Fibroblast of skin of left biceps (primary cell): ENCODE results near the gene ELMO1.

ENCODE experiments used
- DNase-seq, 2 experiments: peaks; one replicate each; pipeline ENCODE4 v3.0.0-alpha.2; 2013; ENCODE audit warnings: low read depth in 2 of 2

Gene ELMO1

DNA sequence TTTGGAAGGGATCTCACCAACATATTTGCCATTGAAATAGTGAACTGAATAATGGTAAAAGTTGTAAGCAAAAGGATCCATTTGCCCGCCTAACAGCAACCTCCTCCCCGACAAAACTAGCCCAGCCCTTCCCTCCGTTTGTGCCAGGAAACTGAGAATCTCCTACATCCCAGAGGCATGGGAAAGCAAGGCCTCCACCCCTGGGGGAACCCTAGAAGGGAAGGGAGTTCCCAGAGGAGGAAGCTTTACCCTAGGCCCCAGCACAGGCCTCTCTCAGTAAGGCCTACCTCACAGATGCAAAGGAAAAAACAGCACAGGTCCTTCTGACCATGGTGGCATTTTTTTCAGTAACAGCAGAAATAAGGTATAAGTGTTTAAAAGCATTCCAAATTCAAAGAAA lies 229.7 kb downstream of the ELMO1 start:
- no peak for DNase-seq

DNA sequence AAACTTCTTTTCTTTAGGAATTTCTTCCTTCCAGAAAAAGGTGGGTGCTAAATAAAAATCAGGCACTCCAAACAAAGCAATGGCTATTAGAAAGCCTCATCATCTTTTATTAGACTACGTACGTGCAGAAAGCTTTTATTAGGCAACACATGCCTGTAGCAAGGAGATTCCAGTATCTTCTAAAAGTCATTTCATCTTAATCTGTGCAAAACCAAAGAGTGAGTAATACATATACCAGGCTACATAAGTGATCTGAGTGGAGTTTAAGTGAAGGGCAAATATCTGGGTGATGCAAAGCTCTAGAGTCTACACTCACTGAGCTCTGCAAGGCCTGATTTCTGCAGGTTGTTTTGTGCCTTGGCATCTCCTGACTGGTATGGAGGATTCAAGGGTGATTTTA lies 231.7 kb downstream of the ELMO1 start:
- DNase-seq: no peak

DNA sequence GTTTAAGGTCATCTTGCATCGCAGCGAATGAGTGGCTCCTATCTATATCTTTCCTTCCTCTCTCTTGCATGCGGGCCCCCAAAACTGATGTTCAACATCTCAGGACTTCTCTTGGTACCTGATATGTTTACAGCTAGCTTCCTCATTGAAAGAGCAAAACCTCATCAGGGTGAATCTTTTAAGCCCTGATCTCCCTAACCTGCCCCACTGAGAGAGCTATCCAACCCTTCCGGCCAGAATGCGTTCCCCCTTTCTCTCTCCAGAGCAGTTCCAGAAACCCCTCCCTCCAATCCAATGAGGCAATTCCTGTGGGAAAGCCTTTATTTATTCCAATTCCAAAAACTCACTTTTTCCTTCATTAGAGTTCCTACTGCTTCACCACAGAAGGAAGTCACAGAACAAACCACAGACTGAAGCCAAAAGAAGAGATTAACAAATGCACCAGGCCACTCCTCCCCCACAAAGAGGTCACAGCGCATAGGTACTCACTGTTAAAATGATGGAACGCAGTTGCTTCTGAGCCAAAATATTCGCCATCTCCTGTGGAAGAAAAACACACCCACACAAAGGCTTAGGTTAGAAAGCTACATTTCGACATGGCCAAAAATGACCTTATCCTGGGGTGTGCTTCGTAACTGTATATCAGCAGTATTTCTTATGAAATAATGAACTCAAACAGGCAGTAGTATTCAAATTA lies 232.4 kb downstream of the ELMO1 start:
- DNase-seq: no peak

DNA sequence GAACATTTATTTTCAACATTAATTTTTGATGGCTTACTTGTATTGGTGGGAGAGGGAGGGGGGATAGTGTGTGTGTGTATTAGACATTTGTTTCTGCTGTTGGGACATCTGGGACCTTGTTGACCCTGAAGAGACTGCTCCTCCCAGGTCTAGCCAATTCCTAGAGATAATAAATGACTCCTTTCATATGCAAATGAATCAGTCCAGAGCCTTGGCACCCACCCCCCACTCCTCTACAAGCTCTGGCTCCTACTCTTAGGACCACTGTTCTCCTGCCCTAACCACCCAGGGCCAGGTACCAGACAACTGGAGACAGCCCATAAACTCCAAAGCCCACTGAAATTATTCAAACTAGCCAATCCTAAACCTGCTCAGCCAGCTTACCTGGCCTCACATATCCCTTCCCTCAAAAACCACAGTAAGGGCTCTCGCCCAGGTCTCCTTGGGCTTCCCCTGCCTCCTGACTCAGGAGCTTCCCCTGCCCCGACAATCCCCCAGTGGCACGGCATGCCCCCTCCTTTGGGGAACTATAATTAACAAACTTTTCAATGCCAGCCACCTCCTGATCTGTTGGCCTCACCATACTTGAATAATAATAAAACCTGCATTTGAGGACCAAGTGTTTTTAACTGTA lies 233.3 kb downstream of the ELMO1 start:
- no peak for DNase-seq

DNA sequence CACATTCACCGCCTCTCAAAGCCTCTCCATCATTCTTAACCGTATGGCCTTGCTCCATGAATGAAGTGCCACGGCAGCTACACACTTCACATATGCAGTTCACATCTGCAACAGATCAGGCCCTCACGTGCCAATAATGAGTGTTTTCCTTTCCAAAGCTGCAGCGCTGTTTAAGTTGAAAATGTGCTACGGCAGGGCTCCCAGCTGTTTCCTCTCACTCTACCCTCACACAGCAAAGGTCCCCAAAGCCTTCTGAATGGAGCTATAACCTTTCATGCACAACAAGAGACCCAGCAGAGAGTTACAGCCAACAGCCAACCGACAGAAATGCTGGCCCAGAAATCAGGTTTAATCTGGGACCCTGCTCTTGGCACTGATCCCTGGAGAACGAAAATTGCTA lies 236.1 kb downstream of the ELMO1 start:
- peak; percentile 4 to 7 for DNase-seq

DNA sequence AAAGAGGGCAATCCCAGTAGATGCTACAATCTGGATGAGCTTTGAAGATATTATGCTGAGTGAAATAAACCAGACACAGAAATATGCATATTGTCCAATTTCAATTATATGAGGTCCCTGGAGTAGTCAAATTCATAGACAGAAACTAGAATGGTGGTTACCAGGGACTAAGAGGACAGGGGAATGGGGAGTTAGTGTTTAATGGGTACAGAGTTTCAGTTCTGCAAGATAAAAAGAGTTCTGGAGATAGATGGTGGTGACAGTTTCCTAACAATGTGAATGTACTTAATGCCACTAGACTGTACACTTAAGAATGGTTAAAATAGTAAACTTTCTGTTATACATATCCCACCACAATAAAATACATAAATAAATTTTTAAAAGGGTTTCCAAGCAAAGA lies 236.6 kb downstream of the ELMO1 start:
- DNase-seq: no peak

DNA sequence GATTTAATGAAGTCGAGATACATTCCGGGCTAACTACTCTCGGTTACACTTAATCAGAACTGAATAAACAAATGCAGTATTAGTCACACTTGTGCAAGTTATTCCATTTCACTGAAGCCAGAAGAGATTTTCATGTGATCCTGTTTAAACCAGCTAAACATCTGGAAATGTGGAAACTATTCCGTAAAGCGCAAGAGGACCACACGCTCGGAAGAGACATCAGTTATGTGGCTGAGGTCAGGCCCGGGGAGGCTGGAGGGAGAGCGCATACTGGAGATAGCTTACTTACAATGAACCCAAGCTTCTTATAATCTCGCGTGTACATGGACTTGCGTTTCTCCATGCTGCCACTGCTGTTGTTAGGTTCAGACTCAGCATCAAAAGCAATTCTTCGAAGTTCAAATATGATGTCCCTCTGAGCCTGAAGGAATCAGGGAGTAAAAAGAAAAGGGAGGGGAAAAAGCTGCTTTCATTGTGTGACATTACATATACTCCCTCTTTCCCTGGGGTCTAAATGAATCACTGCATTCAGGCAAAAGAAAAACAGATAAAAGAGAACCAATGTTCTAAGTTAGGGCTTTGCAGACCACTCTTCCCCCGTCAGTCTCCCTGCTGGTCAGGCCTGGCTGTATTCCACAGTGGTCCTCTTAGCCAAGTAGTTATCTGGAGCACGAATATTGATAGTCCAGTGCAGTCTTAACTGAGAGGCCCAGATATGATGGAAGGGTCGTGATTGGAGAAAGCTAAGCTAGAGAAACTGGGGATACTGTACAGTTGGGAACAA lies 237.4 kb downstream of the ELMO1 start:
- peak; percentile 62 to 66 for DNase-seq

DNA sequence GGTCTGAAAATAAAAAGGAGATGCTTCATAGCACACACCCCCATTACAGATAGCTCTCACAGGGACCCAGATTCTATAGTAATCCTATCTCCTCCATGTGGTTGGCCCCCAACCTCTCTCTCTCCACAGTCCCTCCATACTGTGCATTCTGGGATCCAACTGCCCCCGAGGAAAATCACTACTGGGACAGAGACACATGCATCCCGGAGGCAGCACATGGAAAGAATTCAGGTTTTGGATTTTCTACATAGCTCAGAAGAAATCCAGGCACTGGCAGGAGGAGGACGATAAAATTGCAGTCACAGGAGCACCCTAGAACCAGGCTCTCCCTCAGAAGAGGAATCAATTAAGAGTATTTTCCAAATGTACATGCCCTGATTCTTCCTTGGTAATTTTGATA lies 239.5 kb downstream of the ELMO1 start:
- DNase-seq: no peak

DNA sequence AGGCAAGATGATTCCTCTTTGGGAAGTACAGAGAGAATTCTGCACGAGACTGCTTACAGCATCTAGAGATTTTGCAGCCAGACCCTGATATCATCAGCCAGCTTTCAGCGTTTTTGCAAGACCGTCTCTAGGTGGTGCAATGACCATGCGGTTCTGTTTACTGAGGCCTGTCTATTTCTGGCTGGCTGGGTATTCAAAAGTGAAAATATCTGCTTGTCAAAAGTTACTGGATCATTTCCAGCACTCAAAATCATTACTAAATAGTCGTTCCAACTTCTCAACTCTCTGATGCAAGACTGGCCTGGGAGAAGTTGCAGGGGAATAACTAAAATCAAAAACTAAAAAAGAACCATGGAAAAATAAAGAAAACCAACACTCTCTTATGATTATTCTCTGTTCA lies 240.1 kb downstream of the ELMO1 start:
- DNase-seq: peak; percentile 69 to 72

DNA sequence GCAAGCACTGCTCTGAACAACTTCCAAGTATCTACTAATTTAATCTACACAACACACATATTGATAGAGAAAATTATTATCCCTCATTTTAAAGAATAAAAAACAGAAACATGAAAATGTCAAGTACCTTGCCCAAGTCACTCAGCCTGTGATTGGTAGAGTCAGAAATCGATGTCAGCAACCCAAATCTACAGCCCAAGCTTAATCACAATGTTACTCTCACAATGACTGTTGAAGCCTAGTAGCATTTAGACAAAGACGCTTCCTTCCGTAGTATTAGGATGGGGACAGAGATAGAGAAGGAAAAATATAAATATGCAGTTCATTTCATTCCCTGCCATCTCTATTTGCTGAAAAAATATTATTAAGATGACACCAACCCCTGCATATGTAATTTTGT lies 242.5 kb downstream of the ELMO1 start:
- DNase-seq: no peak

DNA sequence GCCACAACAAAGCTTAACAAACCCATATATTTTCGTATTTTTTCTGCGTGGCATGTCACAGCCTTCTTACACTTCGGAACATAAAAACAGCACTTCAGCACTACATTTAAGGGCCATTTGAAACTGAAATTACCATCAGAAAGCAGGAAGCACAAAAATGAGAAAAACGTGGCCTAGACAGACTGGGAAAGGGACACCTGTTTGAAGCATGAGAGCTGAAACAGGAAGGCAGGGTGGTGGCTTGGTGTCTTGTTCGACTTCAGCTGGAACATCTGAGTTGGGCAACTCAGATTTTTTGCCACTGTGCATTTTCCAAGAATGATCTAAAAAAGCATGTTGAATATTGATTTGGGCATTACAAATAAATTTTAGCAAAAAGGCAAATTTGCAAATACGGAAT lies 243.2 kb downstream of the ELMO1 start:
- DNase-seq: no peak

DNA sequence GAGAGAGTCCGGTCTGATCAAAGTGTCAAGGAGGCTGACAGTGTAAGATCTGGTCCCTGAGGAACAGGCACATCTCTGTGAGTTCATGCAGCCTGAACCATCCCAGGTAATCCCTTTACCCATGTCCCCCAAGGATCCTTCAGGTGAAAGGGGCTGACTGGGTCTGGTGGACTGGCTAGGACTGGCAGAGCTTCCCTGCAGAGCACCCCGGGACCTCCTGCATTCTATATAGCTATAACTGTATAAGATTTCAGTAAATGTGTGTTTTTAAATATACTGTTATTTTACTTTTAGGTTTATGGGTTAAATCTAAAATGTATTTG lies 246.8 kb downstream of the ELMO1 start:
- DNase-seq: no peak

DNA sequence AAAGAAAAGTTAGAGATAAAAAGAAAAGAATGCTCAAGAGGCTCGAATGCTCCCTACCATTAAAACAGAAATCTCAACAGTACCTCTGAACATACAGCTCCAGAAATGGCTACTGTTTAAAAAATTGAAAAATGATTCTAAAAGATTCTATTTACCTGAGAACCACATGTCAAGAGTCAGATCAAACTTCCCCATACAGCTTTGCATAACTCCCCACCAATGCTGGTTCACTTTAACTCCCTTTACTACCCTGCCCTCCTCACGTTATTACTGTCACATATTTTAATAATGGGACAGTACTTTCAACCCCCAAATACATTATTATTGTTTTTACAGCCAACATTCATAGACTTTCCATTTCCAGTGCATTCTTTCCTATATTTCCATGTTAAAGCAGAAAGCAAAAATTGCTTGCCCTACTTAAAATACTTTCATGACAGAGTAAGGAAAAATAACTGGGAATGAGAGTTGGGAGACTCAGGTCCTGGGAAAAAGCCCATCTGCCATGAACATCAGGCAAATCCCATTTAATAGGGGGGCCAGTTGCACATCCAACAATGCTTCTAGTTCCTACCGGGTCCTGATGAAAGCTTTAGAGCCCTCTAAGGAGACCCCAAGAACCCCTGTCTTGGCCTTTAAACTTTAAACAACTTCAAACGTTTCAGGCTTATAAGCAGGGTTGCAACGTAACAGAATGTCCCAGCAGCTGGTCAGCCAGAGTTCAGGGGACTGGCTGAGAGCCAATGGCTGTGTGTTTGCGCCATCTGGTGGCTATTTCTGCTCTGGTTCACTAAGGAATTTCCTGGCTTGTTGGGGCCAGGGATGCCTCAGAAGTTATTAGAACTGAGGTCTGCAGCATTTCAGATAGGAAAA lies 247.4 kb downstream of the ELMO1 start:
- DNase-seq: peak in 1 of 2 experiments; percentile 25

DNA sequence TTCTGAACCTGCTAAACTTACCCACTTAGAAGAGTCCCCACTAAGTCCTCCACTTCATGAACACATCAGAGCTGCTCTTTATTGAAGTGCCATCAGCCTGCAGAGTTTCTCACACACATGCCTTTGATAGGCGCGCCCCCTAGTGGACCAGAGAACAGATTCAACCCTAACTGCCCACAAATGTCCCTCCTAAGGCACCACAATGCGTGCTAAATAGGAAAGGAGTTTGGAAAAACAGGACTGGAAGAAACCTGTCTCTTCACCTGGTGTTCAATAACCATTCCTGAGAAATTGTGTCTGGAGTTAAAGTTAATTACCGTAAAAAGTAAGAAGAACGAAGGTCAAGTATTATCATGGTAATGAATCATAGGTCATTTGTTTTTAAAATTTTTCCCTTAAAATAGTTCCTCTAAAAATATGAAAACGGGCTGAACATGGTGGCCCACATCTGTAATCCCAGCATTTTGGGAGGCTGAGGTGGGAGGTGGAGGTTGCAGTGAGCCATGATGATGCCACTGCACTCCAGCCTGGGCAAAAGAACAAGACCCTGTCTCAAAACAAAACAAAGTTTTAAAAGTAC lies 249.7 kb downstream of the ELMO1 start:
- DNase-seq: peak in 1 of 2 experiments; percentile 21

DNA sequence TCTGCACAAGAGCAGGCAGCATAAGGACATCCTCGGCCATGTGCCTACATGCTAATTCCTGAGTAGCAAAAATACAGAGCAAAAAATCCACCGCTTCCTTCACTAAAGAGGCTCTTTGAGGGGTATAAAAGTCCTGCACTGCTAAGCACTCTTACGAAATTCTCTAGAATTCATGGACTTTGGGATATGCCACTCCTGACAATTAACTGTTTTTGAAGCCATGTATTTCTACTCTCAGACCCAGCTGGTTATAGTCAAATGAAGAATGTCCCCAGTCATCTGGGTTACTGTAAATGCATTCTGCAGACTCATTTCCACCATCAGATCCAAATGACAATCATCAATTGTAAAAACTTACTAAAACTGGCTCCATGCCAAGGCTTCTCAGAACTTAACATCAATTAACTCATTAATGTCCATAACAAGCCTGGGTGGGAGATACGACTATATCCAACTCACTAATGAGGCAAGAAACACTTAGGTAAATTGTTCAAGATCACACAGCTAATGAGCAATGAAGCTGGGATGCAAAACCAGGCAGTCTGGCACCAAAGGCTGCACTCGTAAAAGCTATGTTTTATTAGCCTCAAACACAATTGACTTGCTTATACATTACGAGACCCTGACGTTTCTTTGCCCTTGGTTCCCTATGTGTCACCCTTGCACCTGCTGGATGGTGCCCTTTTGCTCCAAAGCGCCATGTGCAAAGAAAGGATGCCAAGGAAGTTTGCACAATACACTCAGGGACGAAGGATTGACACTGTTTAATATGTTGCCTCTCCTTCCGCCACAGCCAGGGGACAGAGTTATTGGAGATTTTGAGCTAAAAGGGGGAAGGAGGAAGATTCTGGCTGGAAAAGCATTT lies 250.4 kb downstream of the ELMO1 start:
- no peak for DNase-seq

DNA sequence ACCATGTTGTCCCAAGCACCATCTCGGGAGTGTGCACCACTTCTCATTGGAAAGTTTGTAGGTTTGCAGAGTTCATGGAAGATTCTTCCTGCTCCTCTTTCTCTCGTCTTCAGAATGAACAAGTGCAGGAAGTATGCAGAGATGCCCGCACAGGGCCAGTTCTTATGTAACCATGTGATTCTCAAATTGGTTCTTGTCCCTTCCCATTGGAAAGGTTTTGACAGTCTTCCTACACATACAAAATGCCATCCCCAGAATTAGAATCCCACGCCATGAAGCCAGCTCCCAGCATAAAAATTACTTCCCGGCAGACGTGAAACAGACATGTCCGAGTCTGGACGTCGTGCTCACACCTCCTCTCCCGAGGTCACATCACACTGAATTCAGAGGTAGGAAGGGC lies 251.6 kb downstream of the ELMO1 start:
- no peak for DNase-seq

DNA sequence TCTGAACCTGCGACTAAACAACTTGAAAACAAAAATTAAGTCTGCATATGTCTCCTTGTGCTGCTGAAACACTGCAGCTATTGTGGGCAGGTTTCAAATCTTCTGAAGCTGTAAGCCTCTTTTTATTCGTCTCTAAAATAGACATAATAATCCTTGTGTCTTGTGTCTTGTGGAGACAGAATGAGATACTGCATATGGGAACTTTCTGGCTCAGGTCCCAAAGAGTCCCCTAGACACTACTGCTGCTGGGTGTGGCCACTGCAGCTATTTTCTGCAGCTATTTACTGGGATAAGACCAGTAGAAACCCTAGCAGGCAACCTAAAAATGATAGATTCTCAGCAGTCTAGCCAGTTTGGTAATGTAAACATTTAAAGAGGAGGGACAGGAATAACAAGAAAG lies 252.0 kb downstream of the ELMO1 start:
- no peak for DNase-seq

DNA sequence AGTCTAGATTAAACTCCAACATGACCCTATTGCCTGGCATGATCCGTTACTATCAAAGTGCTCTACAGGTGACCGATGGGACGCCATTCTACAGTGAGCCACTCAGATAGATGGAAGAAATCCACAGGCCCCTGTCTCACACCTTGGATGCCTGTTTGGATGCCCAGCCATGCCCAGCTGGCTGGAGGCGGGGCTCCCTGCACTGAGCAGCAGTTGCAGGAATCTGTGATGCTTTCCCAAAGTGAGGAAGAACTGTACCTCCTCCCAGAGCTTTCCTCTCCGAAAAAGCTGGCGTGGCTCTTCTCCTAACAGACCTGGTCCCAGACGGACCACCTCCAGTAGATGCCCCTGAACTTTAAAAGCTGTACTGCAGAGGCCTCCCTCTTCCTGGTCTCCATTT lies 253.3 kb downstream of the ELMO1 start:
- no peak for DNase-seq

DNA sequence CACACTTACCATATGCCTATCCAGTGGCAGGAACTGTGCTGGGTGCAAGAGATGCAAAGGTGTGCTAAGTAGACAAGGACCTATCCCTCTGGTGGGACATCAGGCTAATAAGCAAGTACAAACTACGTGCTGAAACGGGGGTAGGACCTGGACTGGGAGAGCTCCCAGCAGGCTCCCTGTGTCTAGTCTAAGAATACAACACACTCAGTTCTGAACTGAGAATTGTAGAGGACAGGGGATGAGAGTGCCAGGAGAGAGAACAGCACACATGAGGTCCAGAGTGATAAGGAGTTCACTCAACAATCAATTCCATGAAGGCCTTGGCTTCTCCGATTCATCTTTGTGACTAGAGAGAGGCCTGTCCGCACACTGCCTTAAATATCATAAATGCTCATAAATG lies 253.7 kb downstream of the ELMO1 start:
- DNase-seq: no peak

DNA sequence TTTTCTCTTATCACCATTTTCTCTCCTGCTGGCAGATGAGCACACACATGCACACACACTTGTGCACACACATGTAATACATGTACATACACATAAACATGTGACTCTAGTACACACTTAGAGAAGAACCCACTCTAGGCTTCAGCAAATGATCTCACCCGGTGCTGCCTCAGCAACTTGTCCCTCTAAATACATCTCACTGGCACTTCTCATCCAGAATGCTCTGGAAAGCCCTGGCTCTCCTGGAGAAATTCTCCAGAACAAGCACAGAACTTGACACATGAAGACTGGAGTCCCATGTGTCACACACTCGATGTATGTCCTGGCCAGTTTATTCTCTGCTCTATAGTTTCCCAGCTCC lies 254.9 kb downstream of the ELMO1 start:
- DNase-seq: no peak
